ENCODE data around the gene CRB1.
A peak's percentile ranks its signal among the peaks of the same experiment; 100 is the strongest.

Gene CRB1

GRCh38 chr1:197351821-197352440 is 83.9 kb downstream of the CRB1 start:
- DNase-seq = no peak

- DNase-seq = no peak
These were observed 87.4 kb downstream of the CRB1 start for GRCh38 chr1:197355248-197355995.

- peak; percentile 33 to 64 for DNase-seq
These were observed 88.9 kb downstream of the CRB1 start for GRCh38 chr1:197356723-197357533.

- no peak for DNase-seq
These were observed 90.9 kb downstream of the CRB1 start for GRCh38 chr1:197358959-197359358.

- DNase-seq = peak in 1 of 2 experiments; percentile 9
These were observed 92.0 kb downstream of the CRB1 start for GRCh38 chr1:197360068-197360467.

GRCh38 chr1:197362871-197363270 is 94.8 kb downstream of the CRB1 start:
- no peak for DNase-seq

GRCh38 chr1:197363855-197364254 is 95.8 kb downstream of the CRB1 start:
- no peak for DNase-seq

GRCh38 chr1:197366996-197367395 is 98.9 kb downstream of the CRB1 start:
- no peak for DNase-seq

GRCh38 chr1:197367627-197368026 is 99.6 kb downstream of the CRB1 start:
- peak in 1 of 2 experiments; percentile 20 for DNase-seq

- DNase-seq = no peak
These were observed 106.4 kb downstream of the CRB1 start for GRCh38 chr1:197374428-197374827.

- DNase-seq = no peak
These were observed 116.4 kb downstream of the CRB1 start for GRCh38 chr1:197384471-197384870.

- no peak for DNase-seq
These were observed 120.7 kb downstream of the CRB1 start for GRCh38 chr1:197388801-197389200.

- no peak for DNase-seq
These were observed 122.8 kb downstream of the CRB1 start for GRCh38 chr1:197390856-197391255.

- no peak for DNase-seq
These were observed 123.5 kb downstream of the CRB1 start for GRCh38 chr1:197391303-197392226.

GRCh38 chr1:197392541-197392940 is 124.5 kb downstream of the CRB1 start:
- DNase-seq = no peak

- DNase-seq = no peak
These were observed 125.1 kb downstream of the CRB1 start for GRCh38 chr1:197393105-197393504.

GRCh38 chr1:197393772-197394171 is 125.7 kb downstream of the CRB1 start:
- DNase-seq = no peak

GRCh38 chr1:197394831-197395608 is 127.0 kb downstream of the CRB1 start:
- DNase-seq = no peak

GRCh38 chr1:197397895-197398294 is 129.8 kb downstream of the CRB1 start:
- no peak for DNase-seq

GRCh38 chr1:197399755-197400521 is 131.9 kb downstream of the CRB1 start:
- DNase-seq = peak; percentile 70 to 81

GRCh38 chr1:197400522-197400902 is 132.5 kb downstream of the CRB1 start:
- no peak for DNase-seq

All from NCI-H446 (cell line).